K562 (cell line): ENCODE data around the gene EPHA2. TPM values are rescaled to one million over a fixed set of nuclear protein-coding genes. Genes with fewer than 3 reads are reported as not detected.

Experiments used
- ATAC-seq: fragments of 200-7000 bp; cut with Tn5 transposase; 3 replicates; pipeline ENCODE4 v1.9.1; 2020; ENCODE audit warnings: moderate library complexity
- BruUV-seq: library from RNA; stranded (reverse); fragments of 400-500 nt; replicated peaks from 2 replicates; lab custom pipeline; 2021; lab: Mats Ljungman, UMichigan
- CTCF ChIA-PET: fragments of 300-600 bp; formaldehyde crosslinking; extraction: SDS; loops from one replicate; lab custom pipeline; 2021; ENCODE audit warnings: low intra/inter-chr PET ratio; lab: Yijun Ruan, JAX
- POLR2A ChIA-PET: fragments of 300-600, 350-650 bp; sonication (Branson Sonifier 250); formaldehyde crosslinking; extraction: SDS; loops from one replicate; lab custom pipeline; 2021; ENCODE audit warnings: antibody characterized with exemption, inconsistent platforms; lab: Yijun Ruan, JAX
- DNase-seq, 4 experiments: peaks; one replicate each; pipeline versions ENCODE4 v3.0.0 to v3.0.0-alpha.2; 2011 to 2018; ENCODE audit warnings: low spot score in 3 of 4, mixed read lengths in 3 of 4; ENCODE audit errors: extremely low read depth in 1 of 4
- FAIRE-seq: peaks from 2 replicates; lab custom pipeline; 2011; peaks lifted over from hg19 to GRCh38; lab: Jason Lieb, UNC
- H2AFZ ChIP-seq: 2 replicates; pipeline ENCODE4 v1.6.0; 2011; ENCODE audit warnings: low read depth, low read length, control low read depth, inconsistent platforms
- H3K27ac ChIP-seq: fragments of 200-600 bp; 3 replicates; pipeline ENCODE4 v1.8.0; 2011; ENCODE audit warnings: low read depth, mild to moderate bottlenecking, control low read depth, inconsistent platforms, low read length, moderate library complexity, mixed read lengths; ENCODE audit errors: extremely low read depth
- H3K27me3 ChIP-seq, 2 experiments: fragments of 300-600 bp in 1 of 2; 2 replicates in 1 of 2; 3 replicates in 1 of 2; pipeline versions ENCODE4 v1.6.0 to v1.8.0; 2011; ENCODE audit warnings: inconsistent platforms in 2 of 2, low read length in 2 of 2, mild to moderate bottlenecking in 1 of 2, mixed read lengths in 1 of 2, moderate library complexity in 1 of 2; ENCODE audit not compliant: control insufficient read depth in 2 of 2, insufficient read depth in 2 of 2
- H3K36me3 ChIP-seq: fragments of 300-600 bp; 3 replicates; pipeline ENCODE4 v1.8.0; 2011; ENCODE audit warnings: mild to moderate bottlenecking, low read length, inconsistent platforms; ENCODE audit not compliant: control insufficient read depth, insufficient read depth
- H3K4me1 ChIP-seq, 2 experiments: fragments of 200-600 bp in 1 of 2; replicated peaks in 1 of 2; 2 replicates in 1 of 2; 3 replicates in 1 of 2; pipeline versions ENCODE4 v1.5.1 to v1.8.0; 2011; ENCODE audit warnings: inconsistent platforms in 2 of 2, low read length in 2 of 2, mild to moderate bottlenecking in 1 of 2, mixed read lengths in 1 of 2, moderate library complexity in 1 of 2; ENCODE audit not compliant: control insufficient read depth in 2 of 2, insufficient read depth in 2 of 2
- H3K4me2 ChIP-seq: 2 replicates; pipeline ENCODE4 v1.6.1; 2011; ENCODE audit warnings: low read length, control low read depth, inconsistent platforms, mixed read lengths; ENCODE audit not compliant: insufficient read depth
- H3K4me3 ChIP-seq: fragments of 200-600 bp; sonication (generic), shearing (Covaris generic); 2 replicates; pipeline ENCODE4 v1.5.1; 2016; ENCODE audit warnings: control low read depth, inconsistent platforms
- H3K79me2 ChIP-seq: fragments of 200-600 bp; 3 replicates; pipeline ENCODE4 v1.8.0; 2011; ENCODE audit warnings: low read length, inconsistent platforms; ENCODE audit not compliant: control insufficient read depth, insufficient read depth
- H3K9ac ChIP-seq, 2 experiments: 2 replicates each; pipeline versions ENCODE4 v1.6.0 to v1.6.1; 2011; ENCODE audit warnings: low read depth in 2 of 2, low read length in 2 of 2, control low read depth in 1 of 2, inconsistent platforms in 1 of 2, mild to moderate bottlenecking in 1 of 2, mixed read lengths in 1 of 2; ENCODE audit not compliant: insufficient read depth in 1 of 2
- H3K9me1 ChIP-seq: one replicate; pipeline ENCODE4 v1.6.0; 2011; ENCODE audit warnings: inconsistent platforms, mild to moderate bottlenecking, low read length, moderate library complexity; ENCODE audit not compliant: control insufficient read depth, insufficient read depth
- H3K9me3 ChIP-seq: replicated peaks from 2 replicates; pipeline ENCODE4 v1.5.1; 2011; ENCODE audit warnings: low read depth, low read length, inconsistent platforms; ENCODE audit not compliant: control insufficient read depth, insufficient read depth
- H4K20me1 ChIP-seq: replicated peaks from 2 replicates; pipeline ENCODE4 v1.6.1; 2011; ENCODE audit warnings: low read length, inconsistent platforms, mixed read lengths; ENCODE audit not compliant: control insufficient read depth, insufficient read depth
- ATF1 ChIP-seq, 2 experiments: fragments of 450-650 bp in 1 of 2; IDR thresholded peaks; 2 replicates each; pipeline ENCODE4 v1.6.1; 2016; ENCODE audit warnings: missing compliant biosample characterization in 1 of 2, missing genetic modification characterization in 1 of 2
- BRD4 ChIP-seq: fragments of 200-600 bp; sonication (generic); IDR thresholded peaks from 2 replicates; pipeline ENCODE4 v1.6.1; 2017; ENCODE audit warnings: inconsistent platforms
- CAMTA2 ChIP-seq: fragments of 250-450 bp; sonication (Bioruptor Pico); conservative IDR thresholded peaks from 2 replicates; pipeline ENCODE4 v1.5.1; 2022
- CTBP1 ChIP-seq: fragments of 450-650 bp; IDR thresholded peaks from 2 replicates; pipeline ENCODE4 v1.6.1; 2016; ENCODE audit warnings: borderline replicate concordance
- ESRRA ChIP-seq: fragments of 450-650 bp; IDR thresholded peaks from 2 replicates; pipeline ENCODE4 v1.6.1; 2014; ENCODE audit warnings: low read depth, mild to moderate bottlenecking, moderate library complexity, borderline replicate concordance
- FOS ChIP-seq: IDR thresholded peaks from 3 replicates; pipeline ENCODE4 v1.6.1; 2011; ENCODE audit not compliant: insufficient read length; ENCODE audit errors: extremely low read depth
- GATA2 ChIP-seq: sonication (generic); formaldehyde crosslinking; IDR thresholded peaks from 2 replicates; pipeline ENCODE4 v1.4.0; 2020; ENCODE audit warnings: mild to moderate bottlenecking, missing genetic modification reagents
- HDAC6 ChIP-seq: IDR thresholded peaks from 2 replicates; pipeline ENCODE4 v1.6.1; 2012; ENCODE audit warnings: low read depth, mild to moderate bottlenecking, control low read depth, inconsistent platforms, low read length, moderate library complexity
- LARP7 ChIP-seq: fragments of 450-650 bp; IDR thresholded peaks from 2 replicates; pipeline ENCODE4 v1.6.1; 2016
- NR2C1 ChIP-seq, 2 experiments: fragments of 450-650 bp; IDR thresholded peaks; 2 replicates each; pipeline ENCODE4 v1.6.1; 2017; ENCODE audit warnings: mild to moderate bottlenecking in 2 of 2, antibody characterized with exemption in 1 of 2, inconsistent platforms in 1 of 2, missing compliant biosample characterization in 1 of 2, missing genetic modification characterization in 1 of 2
- NRF1 ChIP-seq, 2 experiments: fragments of 450-650 bp; IDR thresholded peaks in 1 of 2; conservative IDR thresholded peaks in 1 of 2; 2 replicates each; pipeline ENCODE4 v1.6.1; 2014; ENCODE audit warnings: mild to moderate bottlenecking in 2 of 2
- POLR2B ChIP-seq: fragments of 450-650 bp; IDR thresholded peaks from 2 replicates; pipeline ENCODE4 v1.6.1; 2018; ENCODE audit warnings: low read depth; ENCODE audit not compliant: partially characterized antibody
- SIX5 ChIP-seq, 2 experiments: IDR thresholded peaks; 2 replicates each; pipeline ENCODE4 v1.6.1; 2011; ENCODE audit warnings: low read length in 2 of 2, borderline replicate concordance in 1 of 2, low read depth in 1 of 2, mild to moderate bottlenecking in 1 of 2, moderate library complexity in 1 of 2; ENCODE audit not compliant: insufficient read depth in 1 of 2
- SMAD4 ChIP-seq: fragments of 250-450 bp; sonication (Bioruptor Pico); conservative IDR thresholded peaks from 2 replicates; pipeline ENCODE4 v1.8.0; 2021; ENCODE audit warnings: inconsistent platforms, mild to moderate bottlenecking, moderate library complexity
- ZNF124 ChIP-seq: sonication (generic); formaldehyde crosslinking; IDR thresholded peaks from 2 replicates; pipeline ENCODE4 v1.8.1; 2022; ENCODE audit warnings: missing genetic modification reagents
- ZNF316 ChIP-seq: fragments of 450-650 bp; IDR thresholded peaks from 2 replicates; pipeline ENCODE4 v1.6.1; 2016
- ZNF551 ChIP-seq: fragments of 250-450 bp; sonication (Bioruptor Pico); IDR thresholded peaks from 2 replicates; pipeline ENCODE4 v1.5.0; 2021; ENCODE audit warnings: mild to moderate bottlenecking, moderate library complexity
- ZNF644 ChIP-seq: fragments of 200-800 bp; sonication (Bioruptor generic); IDR thresholded peaks from 2 replicates; pipeline ENCODE4 v1.6.1; 2016; ENCODE audit warnings: low read depth, missing genetic modification characterization, missing compliant biosample characterization
- ZNF830 ChIP-seq: fragments of 250-450 bp; sonication (Bioruptor Pico); IDR thresholded peaks from 2 replicates; pipeline ENCODE4 v1.5.0; 2021; ENCODE audit warnings: mild to moderate bottlenecking
- WGBS: fragments of 100-300 bp; shearing (Covaris generic); methylation state at CpG from one replicate; pipeline ENCODE4 v1.1.6; 2016; ENCODE audit warnings: low coverage, mixed read lengths; ENCODE audit not compliant: insufficient coverage; ENCODE audit errors: missing lambda C conversion rate; 5-methylcytosine and 5-hydroxymethylcytosine counted together
- in situ Hi-C: fragments of 300-500 bp; cut with MboI; formaldehyde crosslinking; loops from 4 replicates; pipeline ENCODE4 v1.15.0; 2018; ENCODE audit warnings: inconsistent platforms, mixed read lengths
- intact Hi-C: fragments of 100-400 bp; cut with micrococcal nuclease; formaldehyde crosslinking; loops from 2 replicates; pipeline ENCODE4 v1.14.2; 2022
- polyA plus RNA-seq, 8 experiments: library from polyadenylated mRNA; depleted of rRNA in 4 of 8; stranded (reverse) in 5 of 8; unstranded in 3 of 8; fragments of >200 nt; fragmentation: Nextera tagmentation in 2 of 8; fragmentation: Illumina TruSeq in 1 of 8; extraction: Ambion mirVana in 2 of 8; extraction: Trizol in 1 of 8; gene quantifications; 2 replicates each; pipeline versions ENCODE4 v1.2.1 to v1.2.3, GENCODE V29; 2011 to 2014; ENCODE audit warnings: inconsistent platforms in 1 of 8, missing spikeins in 1 of 8
- total RNA-seq, 7 experiments: library from RNA; depleted of rRNA in 6 of 7; stranded (reverse); fragments of >200 nt in 6 of 7; fragmentation: Illumina TruSeq in 2 of 7; extraction: Trizol in 2 of 7; gene quantifications; 2 replicates each; pipeline versions ENCODE4 v1.2.1 to v1.2.3, GENCODE V29; 2011 to 2021; ENCODE audit warnings: low replicate concordance in 1 of 7

Gene EPHA2
- total and polyA plus RNA-seq, 9 of the 15 experiments (the other 6 are each of a cell fraction or from before 2014, with no cell fraction given) = 0.04 to 0.40 (median 0.07) TPM; not detected in 4

DNA sequence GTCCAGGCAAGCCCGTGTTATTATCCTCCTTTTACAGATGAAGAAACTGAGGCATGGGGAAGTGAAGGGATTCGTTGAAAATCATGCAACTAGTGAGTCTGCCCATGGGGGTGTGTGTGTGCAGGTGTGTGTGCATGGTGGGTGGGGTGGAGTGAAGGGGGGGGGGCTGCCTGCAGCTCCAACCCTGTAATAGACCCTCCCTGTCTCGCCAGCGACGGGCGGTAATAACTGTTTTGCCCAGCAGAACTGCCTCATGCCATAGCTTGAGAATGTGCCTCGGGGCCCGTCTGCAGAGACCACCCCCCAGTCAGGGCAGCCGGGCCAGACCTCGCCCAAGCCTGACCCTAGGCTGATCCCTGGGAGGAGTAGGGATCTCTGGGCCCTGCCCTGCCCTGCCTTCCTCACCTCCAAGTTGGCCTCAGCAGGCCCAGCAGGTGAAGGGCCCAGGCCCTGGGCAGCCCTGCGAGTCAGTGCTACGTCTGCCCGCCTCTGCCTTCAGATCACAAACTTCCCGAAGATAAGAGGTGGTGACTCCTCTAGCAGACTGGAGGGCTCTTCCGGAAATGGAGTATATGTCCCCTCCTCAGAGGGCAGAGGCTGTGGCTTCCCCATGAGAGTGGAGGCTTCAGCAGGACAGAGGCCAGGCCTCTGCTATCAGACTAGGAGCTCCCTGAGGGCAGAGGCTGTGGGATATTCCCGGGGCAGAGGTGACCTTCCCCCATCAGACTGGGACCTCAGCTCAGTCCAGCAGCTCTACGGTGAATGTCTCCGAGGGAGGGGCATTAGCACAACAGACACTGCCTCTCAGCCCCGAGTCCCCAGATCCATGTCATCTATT lies 15.7 kb upstream of the EPHA2 start:
- intact Hi-C loops (no loop called here), in situ Hi-C loops (no loop called here)
- Histone ChIP-seq H4K20me1 (no peaks in the 10 kb centered on the region), H3K9me1 (no peaks in the 10 kb centered on the region), H3K27ac (peak overlapping the region; percentile 55; the same call in 2 of the 3 replicates), H3K9me3 (no peaks in the 10 kb centered on the region), H3K4me2 (peak overlapping the region; percentile 26; the same call in 1 of the 2 replicates), H3K4me1 (peaks cover 42 to 67% of the 10 kb centered on the region in 2 experiments), H3K4me3 (no peak overlapping the region), H3K79me2 (no peaks in the 10 kb centered on the region), H3K9ac (peak overlapping the region; percentile 42 to 84; a peak in 3 of 4 replicates), H3K36me3 (no peaks in the 10 kb centered on the region), H2AFZ (peak overlapping the region; percentile 87), H3K27me3 (no peaks in the 10 kb centered on the region)
- peak; percentile 19 for FAIRE-seq
- no peak for DNase-seq
- no TSS peak for BruUV-seq
- WGBS = 56% methylated on average over 19 of the region's 19 CpGs
- CTCF ChIA-PET = no interaction called here
- POLR2A ChIA-PET = interaction anchor here (0.6 to 1.2 kb wide), 4 partner anchors 9 to 26 kb away, joined by 3 to 5 read pairs (median 4); no protein-coding TSS in a partner anchor
- 0 out of 3 replicates have a peak, but pooled peaks have one; percentile 2 for ATAC-seq
- no peak for TF ChIP-seq ATF1 (CRISPR knock-in tag; IDR thresholded peaks at IDR 0.05)
- no peak for TF ChIP-seq ATF1 (tag; IDR thresholded peaks at IDR 0.05)
- TF ChIP-seq NR2C1 (IDR thresholded peaks at IDR 0.05) = no peak
- TF ChIP-seq NR2C1 (tag; IDR thresholded peaks at IDR 0.05) = 0 out of 2 replicates have a peak, but pooled peaks have one; percentile 19
- TF ChIP-seq GATA2 (CRISPR knock-in tag) = no peak
- peak; percentile 43 for TF ChIP-seq SMAD4 (CRISPR knock-in tag)
- TF ChIP-seq ZNF124 = no peak
- TF ChIP-seq CTBP1 = peak; percentile 23; the same call in 1 of the 2 replicates
- no peak for TF ChIP-seq ZNF644 (tag)
- TF ChIP-seq SIX5 (IDR thresholded peaks at IDR 0.05; ENCODE audit: borderline replicate concordance in 1 of 2, insufficient read depth in 1 of 2, low read depth in 1 of 2, low read length in 2 of 2) = no peak
- no peak for TF ChIP-seq HDAC6
- no peak for TF ChIP-seq POLR2B
- TF ChIP-seq ESRRA = peak; percentile 63; the same call in 1 of the 2 replicates
- no peak for TF ChIP-seq NRF1 (conservative IDR thresholded peaks at IDR 0.05 in 1 of 2, IDR thresholded peaks at IDR 0.05 in 1 of 2)
- no peak for TF ChIP-seq CAMTA2 (CRISPR knock-in tag)
- TF ChIP-seq LARP7 = no peak
- TF ChIP-seq ZNF551 (CRISPR knock-in tag) = no peak
- no peak for TF ChIP-seq ZNF830 (CRISPR knock-in tag)
- TF ChIP-seq BRD4 = no peak
- TF ChIP-seq FOS = no peak
- TF ChIP-seq ZNF316 = peak; percentile 77
